Measurements from ENCODE around the gene RBM47. TPM values are rescaled to one million over a fixed set of nuclear protein-coding genes. Genes with fewer than 3 reads are reported as not detected.

The RBM47 gene
- total RNA-seq, 1 donor from 2014 or later = 34.8 TPM

DNA sequence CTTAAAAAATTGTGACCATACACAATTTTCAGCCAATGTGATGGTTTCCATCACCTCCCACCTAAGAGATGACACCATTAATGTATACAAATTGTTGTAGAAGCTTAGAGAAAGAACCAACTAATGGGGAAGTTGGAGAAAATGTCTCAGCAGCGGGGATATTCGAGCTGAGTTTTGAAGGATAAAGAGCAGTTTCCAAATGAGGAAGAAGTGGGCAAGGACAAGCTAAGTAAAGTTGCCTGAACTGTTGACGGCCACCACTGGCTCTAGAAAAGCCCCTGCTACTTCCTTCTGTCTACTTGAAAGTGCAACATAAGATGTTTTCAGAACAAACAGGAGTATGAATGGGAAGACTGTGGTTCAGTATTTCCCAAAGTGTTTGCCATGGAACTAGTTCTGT is 202.5 kb downstream of the RBM47 start:
- Mint-ChIP-seq H3K4me3 (ENCODE audit: low read depth) (no peak overlapping the region), H3K36me3 (ENCODE audit: low read depth) (peaks cover 59% of the 10 kb centered on the region), H3K27ac (no peak overlapping the region), H3K9me3 (no peaks in the 10 kb centered on the region), H3K27me3 (ENCODE audit: low read depth) (no peaks in the 10 kb centered on the region), H3K4me1 (ENCODE audit: low read depth) (peaks cover 14% of the 10 kb centered on the region)
- DNase-seq (ENCODE audit: low spot score) = no peak
- intact Hi-C loops (cut with micrococcal nuclease) = no loop called here

DNA sequence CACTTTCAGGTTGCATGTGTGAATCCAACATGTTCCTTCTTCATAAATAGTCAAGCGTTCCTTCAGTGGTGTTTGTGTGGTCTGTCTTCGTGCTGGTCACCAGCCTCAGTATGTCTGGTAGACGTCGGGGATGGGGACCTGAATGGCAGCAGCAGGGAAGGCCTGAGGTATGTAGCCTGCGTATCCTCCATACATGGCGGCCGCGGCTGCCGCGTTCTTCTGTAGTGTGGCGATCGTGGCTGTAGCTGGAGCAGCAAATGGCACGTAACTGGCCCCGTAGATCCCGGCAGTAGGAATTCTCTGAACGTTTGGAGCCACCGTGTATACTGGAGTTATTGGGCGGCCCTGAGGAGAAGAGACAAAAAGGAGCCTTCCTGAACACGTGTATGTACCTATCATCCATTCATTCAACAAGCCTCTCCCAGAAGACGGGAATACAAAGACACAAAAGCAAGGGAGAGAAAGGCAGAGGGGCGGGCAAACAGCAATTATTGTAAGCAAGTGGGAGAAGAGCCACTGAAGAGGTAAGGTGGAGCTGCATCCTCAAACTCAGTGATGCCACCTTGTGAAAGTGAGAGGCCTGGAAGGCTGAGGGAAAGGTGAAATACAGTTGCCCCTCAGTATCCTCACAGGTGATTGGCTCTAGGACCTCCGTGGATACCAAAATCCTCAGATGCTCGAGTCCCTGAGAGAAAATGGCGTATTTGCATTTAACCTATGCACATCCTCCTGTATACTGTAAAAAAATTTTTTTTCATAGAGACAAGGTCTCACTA is 203.7 kb downstream of the RBM47 start:
- no peaks in the 10 kb centered on the region for H3K27me3 Mint-ChIP-seq (ENCODE audit: low read depth)
- no peak for DNase-seq (ENCODE audit: low spot score)
- no peak overlapping the region for H3K4me3 Mint-ChIP-seq (ENCODE audit: low read depth)
- H3K9me3 Mint-ChIP-seq = no peaks in the 10 kb centered on the region
- H3K27ac Mint-ChIP-seq = no peak overlapping the region
- H3K4me1 Mint-ChIP-seq (ENCODE audit: low read depth) = peaks cover 11% of the 10 kb centered on the region
- peaks cover 47% of the 10 kb centered on the region for H3K36me3 Mint-ChIP-seq (ENCODE audit: low read depth)
- intact Hi-C loops (cut with micrococcal nuclease) = no loop called here

DNA sequence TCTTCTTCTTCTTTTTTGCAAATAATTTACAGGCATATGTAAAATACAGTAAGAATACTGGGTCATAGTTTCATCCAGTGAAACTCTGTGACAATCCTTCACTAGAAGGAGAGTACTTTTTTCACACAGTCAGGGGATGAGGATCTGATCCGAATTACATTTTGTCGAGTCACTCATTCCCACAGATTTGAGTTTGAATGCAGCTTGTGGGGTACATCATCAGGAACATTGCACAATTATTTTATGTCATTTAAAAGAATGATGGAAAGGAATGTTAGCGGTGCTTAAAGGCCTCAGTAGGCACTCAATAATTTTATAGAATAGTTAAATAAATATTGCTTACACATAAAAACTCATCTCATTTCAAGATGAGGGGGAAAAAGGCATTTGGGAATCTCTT is 205.9 kb downstream of the RBM47 start:
- Mint-ChIP-seq H3K27ac (no peak overlapping the region), H3K4me1 (ENCODE audit: low read depth) (peaks cover 10% of the 10 kb centered on the region), H3K9me3 (peaks cover 11% of the 10 kb centered on the region), H3K36me3 (ENCODE audit: low read depth) (peaks cover 41% of the 10 kb centered on the region), H3K4me3 (ENCODE audit: low read depth) (no peak overlapping the region), H3K27me3 (ENCODE audit: low read depth) (no peaks in the 10 kb centered on the region)
- DNase-seq (ENCODE audit: low spot score) = no peak
- intact Hi-C loops (cut with micrococcal nuclease) = no loop called here

DNA sequence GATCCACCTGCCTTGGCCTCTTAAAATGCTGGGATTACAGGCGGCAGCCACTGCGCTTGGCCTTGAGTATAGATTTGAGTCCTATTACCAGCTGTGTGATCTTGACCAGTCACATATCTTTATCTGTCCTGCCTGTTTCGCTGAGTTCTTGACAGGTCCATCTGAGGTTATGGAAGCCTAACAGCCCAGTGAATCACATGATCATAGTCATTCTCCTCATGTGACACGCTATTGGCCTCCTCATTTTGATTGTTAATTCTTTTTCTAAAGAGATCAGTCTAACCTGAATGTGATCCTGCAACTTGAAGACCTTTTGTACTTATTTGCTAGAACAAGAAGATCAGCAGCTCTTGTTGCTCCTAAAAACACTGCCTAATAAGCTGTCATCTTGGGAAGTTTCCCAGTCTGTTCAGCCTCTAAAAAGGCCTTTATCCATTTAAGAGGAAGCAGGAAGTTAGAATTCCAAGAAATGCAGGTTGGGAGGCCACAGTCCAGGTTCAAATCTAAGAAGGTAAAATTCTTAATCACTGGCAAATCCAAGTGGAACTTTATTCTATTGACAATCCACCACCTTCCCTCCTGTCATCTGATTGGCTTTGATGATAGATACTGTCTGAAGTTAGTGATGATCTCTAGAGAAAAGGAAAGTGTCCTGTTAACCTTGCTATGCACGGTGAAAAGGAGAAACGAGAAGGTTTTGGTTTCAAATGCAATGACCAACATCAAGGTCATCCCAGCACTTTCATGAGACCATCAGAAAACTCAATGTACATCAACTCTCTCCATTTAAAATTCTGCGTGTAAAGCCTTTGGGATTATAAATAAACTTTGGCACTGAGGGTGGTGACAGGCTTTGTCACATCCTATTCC is 207.6 kb downstream of the RBM47 start:
- Mint-ChIP-seq H3K4me1 (ENCODE audit: low read depth) (peaks cover 6% of the 10 kb centered on the region), H3K4me3 (ENCODE audit: low read depth) (no peak overlapping the region), H3K36me3 (ENCODE audit: low read depth) (peaks cover 36% of the 10 kb centered on the region), H3K27ac (no peak overlapping the region), H3K27me3 (ENCODE audit: low read depth) (no peaks in the 10 kb centered on the region), H3K9me3 (peaks cover 17% of the 10 kb centered on the region)
- intact Hi-C loops (cut with micrococcal nuclease) = no loop called here
- no peak for DNase-seq (ENCODE audit: low spot score)

DNA sequence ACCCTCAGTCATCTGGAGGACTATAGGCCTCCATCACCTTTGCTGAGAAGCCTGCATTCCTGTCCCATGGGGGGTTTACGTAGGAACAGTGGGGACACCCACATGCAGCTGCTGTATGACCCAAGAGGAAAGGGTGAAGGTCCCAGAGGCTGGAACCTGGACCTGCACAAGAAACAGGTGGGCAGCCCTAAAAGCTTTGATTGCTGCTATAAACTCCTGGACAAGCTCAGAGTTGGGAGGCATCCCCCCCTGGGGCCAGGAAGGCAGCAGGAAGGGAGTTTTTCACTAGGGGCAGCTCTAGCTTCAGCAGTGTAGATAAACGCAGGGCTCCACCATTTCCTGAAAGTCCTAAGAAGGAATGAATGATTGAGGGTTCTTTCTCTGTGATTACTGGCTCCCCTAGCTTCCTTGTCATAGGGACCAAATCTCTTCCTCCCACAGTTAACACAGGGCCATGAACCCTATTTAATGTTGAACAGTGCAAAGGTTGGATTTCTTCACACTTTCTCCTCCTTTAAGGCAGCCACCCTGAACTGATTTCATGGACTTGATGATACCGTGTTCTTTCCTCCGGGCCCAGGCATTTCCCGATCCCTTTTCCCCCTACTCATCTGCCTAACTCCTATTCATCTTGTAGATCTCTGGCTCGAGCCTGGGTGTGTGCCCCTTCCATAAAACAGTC is 210.3 kb downstream of the RBM47 start:
- no peaks in the 10 kb centered on the region for H3K27me3 Mint-ChIP-seq (ENCODE audit: low read depth)
- no peak for DNase-seq (ENCODE audit: low spot score)
- intact Hi-C loops (cut with micrococcal nuclease) = no loop called here
- peaks cover 17% of the 10 kb centered on the region for H3K9me3 Mint-ChIP-seq
- no peak overlapping the region for H3K27ac Mint-ChIP-seq
- H3K4me1 Mint-ChIP-seq (ENCODE audit: low read depth) = peaks cover 2% of the 10 kb centered on the region
- H3K36me3 Mint-ChIP-seq (ENCODE audit: low read depth) = peaks cover 22% of the 10 kb centered on the region
- no peak overlapping the region for H3K4me3 Mint-ChIP-seq (ENCODE audit: low read depth)

DNA sequence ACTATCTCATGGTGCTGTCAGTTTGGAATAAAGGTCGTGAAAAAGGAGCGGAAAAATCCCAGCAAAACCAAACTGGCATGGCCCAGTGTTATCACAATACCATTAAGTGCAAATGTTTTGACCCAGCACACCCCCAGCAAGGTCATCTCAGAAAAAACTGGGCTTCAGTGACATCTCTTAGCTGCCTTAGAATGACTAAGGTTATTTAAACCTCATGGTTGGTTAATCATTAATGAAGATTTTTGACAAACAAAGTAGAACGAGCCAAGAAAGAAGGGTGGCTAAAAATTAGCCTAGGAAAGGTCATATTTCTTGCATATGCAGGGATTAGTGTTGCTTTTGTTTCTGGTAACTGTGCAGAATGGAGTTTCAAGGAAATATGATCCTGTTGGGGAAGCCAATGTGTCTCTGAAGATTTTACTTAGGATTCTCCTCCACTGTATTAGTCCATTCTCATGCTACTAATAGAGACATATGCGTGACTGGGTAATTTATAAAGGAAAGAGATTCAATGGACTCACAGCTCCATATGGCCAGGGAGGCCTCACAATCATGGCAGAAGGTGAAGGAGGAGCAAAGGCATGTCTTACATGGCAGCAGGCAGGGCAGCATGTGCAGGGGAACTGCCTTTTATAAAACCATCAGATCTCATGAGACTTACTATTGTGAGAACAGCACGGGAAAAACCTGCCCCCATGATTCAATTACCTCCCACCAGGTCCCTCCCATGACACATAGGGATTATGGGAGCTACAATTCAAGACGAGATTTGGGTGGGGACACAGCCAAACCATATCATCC is 211.0 kb downstream of the RBM47 start:
- Mint-ChIP-seq H3K27ac (no peak overlapping the region), H3K4me1 (ENCODE audit: low read depth) (peaks cover 2% of the 10 kb centered on the region), H3K4me3 (ENCODE audit: low read depth) (no peak overlapping the region), H3K36me3 (ENCODE audit: low read depth) (peaks cover 21% of the 10 kb centered on the region), H3K9me3 (peaks cover 17% of the 10 kb centered on the region), H3K27me3 (ENCODE audit: low read depth) (no peaks in the 10 kb centered on the region)
- intact Hi-C loops (cut with micrococcal nuclease) = no loop called here
- no peak for DNase-seq (ENCODE audit: low spot score)

DNA sequence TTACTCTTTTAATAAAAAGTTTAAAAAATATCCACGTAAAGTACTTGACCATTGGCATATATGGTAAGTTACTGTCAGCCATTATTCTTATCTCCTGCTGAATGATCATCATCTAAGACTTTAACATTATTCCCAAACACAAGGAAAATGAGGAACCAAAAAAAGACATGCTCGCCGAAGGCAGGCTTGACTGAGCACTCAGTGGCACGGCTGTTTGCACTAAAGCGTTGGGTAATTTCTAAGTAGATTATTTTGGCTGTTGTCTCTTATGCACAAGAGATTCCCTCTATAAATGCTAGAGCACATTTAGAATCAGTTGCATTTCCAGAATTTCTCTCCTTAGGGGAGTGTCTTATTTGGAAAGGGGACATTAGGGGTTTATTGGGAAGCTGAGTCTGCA is 211.7 kb downstream of the RBM47 start:
- Mint-ChIP-seq H3K9me3 (peaks cover 17% of the 10 kb centered on the region), H3K36me3 (ENCODE audit: low read depth) (peaks cover 16% of the 10 kb centered on the region), H3K27me3 (ENCODE audit: low read depth) (no peaks in the 10 kb centered on the region), H3K4me3 (ENCODE audit: low read depth) (no peak overlapping the region), H3K27ac (no peak overlapping the region), H3K4me1 (ENCODE audit: low read depth) (peaks cover 2% of the 10 kb centered on the region)
- no peak for DNase-seq (ENCODE audit: low spot score)
- intact Hi-C loops (cut with micrococcal nuclease) = no loop called here

DNA sequence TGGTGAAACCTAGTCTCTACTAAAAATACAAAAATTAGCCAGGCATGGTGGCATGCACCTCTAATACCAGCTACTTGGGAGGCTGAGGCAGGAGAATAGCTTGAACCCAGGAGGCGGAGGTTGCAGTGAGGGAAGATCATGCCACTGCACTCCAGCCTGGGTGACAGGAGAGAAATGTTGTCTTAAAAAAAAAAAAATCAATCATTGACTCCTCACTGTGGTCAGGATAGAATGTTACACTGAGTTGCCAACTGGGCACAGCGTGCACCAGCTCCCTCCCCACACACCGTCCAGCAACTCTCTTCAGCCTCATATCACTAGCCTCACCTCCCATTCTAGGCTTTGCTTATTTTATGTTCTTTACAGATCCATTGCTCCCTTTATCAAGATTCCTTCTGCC is 215.0 kb downstream of the RBM47 start:
- Mint-ChIP-seq H3K36me3 (ENCODE audit: low read depth) (peaks cover 3% of the 10 kb centered on the region), H3K27me3 (ENCODE audit: low read depth) (peaks cover 2% of the 10 kb centered on the region), H3K9me3 (peaks cover 11% of the 10 kb centered on the region), H3K4me1 (ENCODE audit: low read depth) (peaks cover 2% of the 10 kb centered on the region), H3K27ac (no peak overlapping the region), H3K4me3 (ENCODE audit: low read depth) (no peak overlapping the region)
- no peak for DNase-seq (ENCODE audit: low spot score)
- intact Hi-C loops (cut with micrococcal nuclease) = no loop called here

DNA sequence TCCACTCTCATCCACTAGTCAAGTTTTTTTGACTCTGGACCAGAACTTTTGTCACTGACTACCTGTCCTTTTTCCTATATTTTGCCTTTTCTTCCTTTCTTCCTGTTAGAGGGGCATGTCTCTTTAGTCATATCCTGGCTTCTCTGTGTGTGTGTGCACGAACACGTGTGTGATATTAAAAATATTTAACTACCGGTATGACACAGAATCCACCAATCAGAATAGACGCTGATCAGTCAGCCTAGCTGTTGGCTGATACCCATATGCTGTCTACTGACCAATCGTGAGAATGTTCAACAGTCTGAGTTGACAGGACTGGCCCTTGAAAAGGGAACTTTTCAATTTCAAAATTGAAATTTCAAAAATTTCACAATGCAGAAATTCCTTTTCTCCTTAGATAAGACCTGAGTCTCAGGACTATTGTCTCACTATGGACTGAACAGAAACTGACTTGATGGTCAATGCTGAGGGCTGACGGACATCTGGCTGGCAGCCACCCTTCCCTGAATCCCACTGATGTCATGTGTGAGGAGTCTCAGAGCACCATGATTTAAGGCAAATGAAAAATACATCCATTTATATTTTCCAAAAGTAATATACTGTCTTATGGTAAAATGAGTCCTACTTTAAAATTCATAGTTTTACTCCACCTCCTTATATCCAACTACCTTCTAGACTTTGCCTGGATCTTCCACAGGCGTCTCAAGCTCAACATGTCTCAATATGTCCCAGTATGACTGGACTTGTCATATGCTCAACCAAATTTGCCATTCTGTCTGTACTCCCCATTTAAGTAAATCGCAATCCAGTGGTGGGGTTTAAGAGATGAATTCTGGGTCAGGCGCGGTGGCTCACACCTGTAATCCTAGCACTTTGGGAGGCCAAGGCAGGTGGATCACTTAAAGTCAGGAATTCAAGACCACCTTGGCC is 216.5 kb downstream of the RBM47 start:
- intact Hi-C loops (cut with micrococcal nuclease) = no loop called here
- no peaks in the 10 kb centered on the region for H3K36me3 Mint-ChIP-seq (ENCODE audit: low read depth)
- peaks cover 2% of the 10 kb centered on the region for H3K27me3 Mint-ChIP-seq (ENCODE audit: low read depth)
- no peak for DNase-seq (ENCODE audit: low spot score)
- peaks cover 2% of the 10 kb centered on the region for H3K4me1 Mint-ChIP-seq (ENCODE audit: low read depth)
- H3K27ac Mint-ChIP-seq = no peak overlapping the region
- H3K9me3 Mint-ChIP-seq = peaks cover 3% of the 10 kb centered on the region
- no peak overlapping the region for H3K4me3 Mint-ChIP-seq (ENCODE audit: low read depth)

DNA sequence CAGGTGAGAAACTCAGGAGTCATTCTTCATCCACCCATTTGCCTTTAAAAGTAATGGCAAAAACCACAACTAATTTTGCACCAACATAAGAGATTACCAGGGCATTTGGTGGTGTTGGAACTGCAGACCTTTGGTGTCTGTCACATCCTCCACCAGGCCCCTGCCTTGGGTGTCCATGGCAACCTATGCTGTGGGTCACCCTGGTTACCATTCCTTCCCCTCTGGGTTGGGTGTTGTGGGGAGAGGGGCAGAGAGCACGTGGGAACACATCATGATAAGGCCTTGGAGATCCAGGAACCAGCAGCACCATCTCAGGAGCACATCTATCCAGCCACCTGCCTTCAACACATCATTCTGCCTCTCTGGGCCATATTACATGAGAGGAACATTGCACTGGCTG is 217.3 kb downstream of the RBM47 start:
- H3K4me1 Mint-ChIP-seq (ENCODE audit: low read depth) = peaks cover 2% of the 10 kb centered on the region
- intact Hi-C loops (cut with micrococcal nuclease) = no loop called here
- no peak overlapping the region for H3K27ac Mint-ChIP-seq
- no peak overlapping the region for H3K4me3 Mint-ChIP-seq (ENCODE audit: low read depth)
- no peak for DNase-seq (ENCODE audit: low spot score)
- peaks cover 6% of the 10 kb centered on the region for H3K9me3 Mint-ChIP-seq
- H3K27me3 Mint-ChIP-seq (ENCODE audit: low read depth) = peaks cover 2% of the 10 kb centered on the region
- peaks cover 5% of the 10 kb centered on the region for H3K36me3 Mint-ChIP-seq (ENCODE audit: low read depth)

DNA sequence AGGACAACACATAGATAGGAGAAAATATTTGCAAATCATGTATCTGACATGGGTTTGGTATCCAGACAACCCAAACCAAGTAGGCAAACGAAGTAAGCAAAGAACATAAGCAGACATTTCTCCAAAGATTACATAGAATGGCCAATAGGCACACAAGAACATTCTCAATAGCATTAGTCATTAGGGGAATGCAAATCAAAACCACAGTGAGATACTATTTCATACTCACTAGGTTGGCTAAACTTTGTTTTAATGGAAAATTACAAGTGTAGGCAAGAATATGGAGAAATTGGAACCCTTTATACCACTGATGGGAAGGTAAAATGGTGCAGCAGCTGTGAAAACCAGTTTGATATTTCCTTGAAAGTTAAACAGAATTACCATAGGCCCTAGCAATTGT is 219.8 kb downstream of the RBM47 start:
- no peak overlapping the region for H3K27ac Mint-ChIP-seq
- intact Hi-C loops (cut with micrococcal nuclease) = no loop called here
- peaks cover 2% of the 10 kb centered on the region for H3K27me3 Mint-ChIP-seq (ENCODE audit: low read depth)
- DNase-seq (ENCODE audit: low spot score) = no peak
- H3K9me3 Mint-ChIP-seq = peaks cover 16% of the 10 kb centered on the region
- H3K4me1 Mint-ChIP-seq (ENCODE audit: low read depth) = peaks cover 2% of the 10 kb centered on the region
- H3K36me3 Mint-ChIP-seq (ENCODE audit: low read depth) = peaks cover 13% of the 10 kb centered on the region
- H3K4me3 Mint-ChIP-seq (ENCODE audit: low read depth) = no peak overlapping the region
